ENCODE data around the gene SORCS1. TPM values are rescaled to one million over a fixed set of nuclear protein-coding genes. Genes with fewer than 3 reads are reported as not detected.

The SORCS1 gene
- total and polyA plus RNA-seq, 2 experiments from 2014 or later = 2.9 to 8.9 TPM

- Mint-ChIP-seq H3K36me3 (ENCODE audit: low read depth) (no peaks in the 10 kb centered on the region), H3K9me3 (no peaks in the 10 kb centered on the region), H3K4me1 (peaks cover 4% of the 10 kb centered on the region; the same call in 2 of the 3 replicates), H3K27ac (no peak overlapping the region), H3K27me3 (ENCODE audit: insufficient read depth, low read depth, poor library complexity) (no peaks in the 10 kb centered on the region), H3K4me3 (no peak overlapping the region)
- Histone ChIP-seq H3K4me3 (no peak overlapping the region), H3K36me3 (ENCODE audit: insufficient read depth) (no peaks in the 10 kb centered on the region), H3K27ac (ENCODE audit: low read depth) (no peak overlapping the region), H3K4me2 (no peak overlapping the region), H3K4me1 (ENCODE audit: insufficient read depth) (no peaks in the 10 kb centered on the region), H3K27me3 (ENCODE audit: insufficient read depth) (no peaks in the 10 kb centered on the region), H2AFZ (no peak overlapping the region), H3K79me2 (replicated peaks; ENCODE audit: insufficient read depth) (no peaks in the 10 kb centered on the region), H3F3A (replicated peaks; ENCODE audit: low read depth) (no peaks in the 10 kb centered on the region), H3K9me2 (ENCODE audit: insufficient read depth) (no peaks in the 10 kb centered on the region), H4K20me1 (replicated peaks; ENCODE audit: insufficient read depth) (no peaks in the 10 kb centered on the region)
- DNase-seq (ENCODE audit: low spot score) = no peak
- no peak for ATAC-seq
- TF ChIP-seq POLR2AphosphoS5 (IDR thresholded peaks at IDR 0.05; ENCODE audit: low read depth) (no peak), REST (IDR thresholded peaks at IDR 0.05; ENCODE audit: unreplicated experiment) (no peak), NANOG (IDR thresholded peaks at IDR 0.05; ENCODE audit: borderline replicate concordance) (no peak), JUNB (IDR thresholded peaks at IDR 0.05; ENCODE audit: unreplicated experiment) (no peak), STAT1 (IDR thresholded peaks at IDR 0.05; ENCODE audit: unreplicated experiment) (no peak), ZNF331 (CRISPR knock-in tag; IDR thresholded peaks at IDR 0.05; ENCODE audit: low read depth) (no peak), ETS1 (IDR thresholded peaks at IDR 0.05) (no peak)
Measured at GRCh38 chr10:106999118-106999707, 165.3 kb downstream of the SORCS1 start.

GRCh38 chr10:106997721-106998120, 166.8 kb downstream of the SORCS1 start:
- Mint-ChIP-seq H3K9me3 (no peaks in the 10 kb centered on the region), H3K4me1 (peaks cover 4% of the 10 kb centered on the region; the same call in 2 of the 3 replicates), H3K4me3 (no peak overlapping the region), H3K27ac (no peak overlapping the region), H3K36me3 (ENCODE audit: low read depth) (no peaks in the 10 kb centered on the region), H3K27me3 (ENCODE audit: insufficient read depth, low read depth, poor library complexity) (no peaks in the 10 kb centered on the region)
- Histone ChIP-seq H2AFZ (no peak overlapping the region), H3F3A (replicated peaks; ENCODE audit: low read depth) (no peaks in the 10 kb centered on the region), H3K4me1 (ENCODE audit: insufficient read depth) (no peaks in the 10 kb centered on the region), H3K79me2 (replicated peaks; ENCODE audit: insufficient read depth) (no peaks in the 10 kb centered on the region), H3K4me2 (no peak overlapping the region), H4K20me1 (replicated peaks; ENCODE audit: insufficient read depth) (no peaks in the 10 kb centered on the region), H3K27ac (ENCODE audit: low read depth) (no peak overlapping the region), H3K4me3 (no peak overlapping the region), H3K9me2 (ENCODE audit: insufficient read depth) (no peaks in the 10 kb centered on the region), H3K36me3 (ENCODE audit: insufficient read depth) (no peaks in the 10 kb centered on the region), H3K27me3 (ENCODE audit: insufficient read depth) (no peaks in the 10 kb centered on the region)
- ATAC-seq = no peak
- DNase-seq (ENCODE audit: low spot score) = no peak
- no peak for TF ChIP-seq ZNF114 (CRISPR knock-in tag; IDR thresholded peaks at IDR 0.05)
- no peak for TF ChIP-seq STAT1 (IDR thresholded peaks at IDR 0.05; ENCODE audit: unreplicated experiment)
- TF ChIP-seq ZNF462 (CRISPR knock-in tag; IDR thresholded peaks at IDR 0.05) = no peak
- no peak for TF ChIP-seq ZNF331 (CRISPR knock-in tag; IDR thresholded peaks at IDR 0.05; ENCODE audit: low read depth)
- no peak for TF ChIP-seq ETS1 (IDR thresholded peaks at IDR 0.05)
- no peak for TF ChIP-seq POLR2AphosphoS5 (IDR thresholded peaks at IDR 0.05; ENCODE audit: low read depth)
- TF ChIP-seq JUNB (IDR thresholded peaks at IDR 0.05; ENCODE audit: unreplicated experiment) = no peak

Measured in GM23338 (cell line).